Mucosa of gallbladder (tissue), 1 donor: ENCODE measurements around the gene CSPG4. TPM values are rescaled to one million over a fixed set of nuclear protein-coding genes. Genes with fewer than 3 reads are reported as not detected.

Source experiments
- DNase-seq: peaks from one replicate; pipeline ENCODE4 v3.0.0-alpha.2; 2020; ENCODE audit warnings: low spot score
- total RNA-seq: library from RNA; stranded (reverse); gene quantifications from one replicate; pipeline ENCODE4 v1.2.1, GENCODE V29; 2021
- donor health status: DM: no; HTN: no; CAD: no.

CSPG4 gene
- total RNA-seq, 1 donor from 2014 or later, result 20.5 TPM

DNA sequence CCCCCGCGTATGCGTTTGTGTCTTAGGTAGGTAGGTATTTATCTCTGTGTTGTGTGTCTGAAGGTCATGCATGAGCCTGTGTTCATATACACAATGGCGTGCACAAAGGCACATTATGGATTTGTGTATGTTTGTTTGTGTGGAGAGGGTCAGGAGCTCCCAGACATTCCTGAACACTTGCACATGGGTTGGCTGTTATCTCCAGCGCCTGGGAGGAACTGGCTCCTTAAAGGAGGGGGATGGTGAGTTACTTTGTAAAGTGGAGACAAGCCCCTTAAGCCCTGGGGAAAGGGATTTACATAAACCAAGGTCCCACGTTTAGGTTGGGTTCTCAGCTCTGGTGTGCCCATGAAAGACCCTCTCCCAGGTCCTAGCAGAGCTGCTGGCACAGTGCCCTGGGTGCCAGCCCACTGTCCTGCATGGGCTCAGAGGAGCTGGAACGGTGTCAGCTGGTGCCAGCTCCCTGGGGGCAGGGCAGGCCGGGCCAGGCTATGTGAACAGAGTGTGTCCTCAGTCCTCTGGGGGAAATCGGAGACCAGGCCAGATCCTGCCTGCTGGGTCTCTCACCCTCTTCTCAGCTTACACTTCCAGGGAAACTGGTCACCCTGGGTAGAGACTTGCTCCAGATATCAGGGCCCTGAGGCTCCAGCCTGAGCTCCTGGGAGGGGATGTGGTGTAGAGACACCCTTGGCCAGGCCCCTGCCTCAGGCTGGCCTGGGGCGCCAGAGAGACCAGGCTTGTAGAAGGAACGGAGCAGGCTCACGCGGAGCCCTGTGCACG, 39.8 kb downstream of the CSPG4 start:
- peak; percentile 64 for DNase-seq

DNA sequence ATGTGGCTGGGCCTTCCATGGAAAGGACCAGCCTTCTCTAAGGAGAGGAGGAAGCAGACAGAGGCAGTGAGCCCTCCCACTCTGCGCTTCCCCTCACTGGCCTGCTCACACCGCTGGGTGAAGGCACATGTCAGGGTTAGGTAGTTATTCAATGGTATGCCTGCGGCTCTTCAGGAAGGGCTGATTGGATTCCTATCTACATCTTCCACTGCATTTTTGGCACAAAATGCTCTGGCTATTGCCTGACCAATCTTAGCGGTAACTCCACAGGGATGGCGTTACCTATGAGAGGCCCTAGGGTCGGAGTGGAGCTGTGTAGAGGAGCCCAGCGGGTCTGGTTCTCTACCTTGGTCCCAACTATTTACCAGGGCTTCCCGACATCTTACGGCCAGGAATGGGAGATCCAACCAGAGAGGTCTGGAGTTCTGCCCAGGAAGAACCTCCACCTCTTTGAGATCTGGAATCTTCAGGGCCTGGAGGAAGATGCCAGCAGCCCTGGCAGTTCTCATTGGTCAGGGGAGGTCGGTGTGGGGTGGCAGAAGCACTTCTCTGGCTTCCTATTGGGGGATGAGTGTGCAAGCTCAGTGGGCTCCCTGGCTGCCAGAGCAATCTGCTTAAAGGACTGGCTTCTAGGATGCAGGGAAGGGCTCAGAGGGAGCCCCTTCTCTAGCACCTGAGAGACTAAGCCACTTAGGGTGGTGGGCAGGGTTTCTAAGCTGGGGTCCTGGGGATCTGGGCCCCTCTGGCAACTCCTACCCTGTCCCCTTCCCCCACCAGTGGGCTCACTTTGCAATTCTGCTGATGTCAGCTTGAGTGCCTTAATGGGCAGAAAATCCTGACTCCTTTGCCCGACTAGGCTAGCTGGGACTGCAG, 40.7 kb downstream of the CSPG4 start:
- no peak for DNase-seq

DNA sequence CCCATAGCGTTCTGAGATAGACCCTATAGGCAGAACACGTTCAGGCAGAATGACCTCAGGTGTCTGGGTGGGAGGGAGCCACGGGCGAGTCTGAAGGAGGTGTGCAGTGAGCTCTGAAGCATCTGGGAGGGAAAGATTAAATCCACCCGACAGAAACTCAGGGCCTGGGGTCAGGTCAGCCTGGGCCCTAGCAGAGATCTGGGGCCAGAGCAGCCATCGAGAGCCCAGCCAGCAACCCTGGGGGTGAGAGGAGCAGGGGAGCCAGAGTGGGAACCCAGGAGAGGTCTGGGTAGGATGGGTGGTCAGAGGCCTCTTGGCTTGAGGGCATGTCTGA, 42.8 kb downstream of the CSPG4 start:
- no peak for DNase-seq

DNA sequence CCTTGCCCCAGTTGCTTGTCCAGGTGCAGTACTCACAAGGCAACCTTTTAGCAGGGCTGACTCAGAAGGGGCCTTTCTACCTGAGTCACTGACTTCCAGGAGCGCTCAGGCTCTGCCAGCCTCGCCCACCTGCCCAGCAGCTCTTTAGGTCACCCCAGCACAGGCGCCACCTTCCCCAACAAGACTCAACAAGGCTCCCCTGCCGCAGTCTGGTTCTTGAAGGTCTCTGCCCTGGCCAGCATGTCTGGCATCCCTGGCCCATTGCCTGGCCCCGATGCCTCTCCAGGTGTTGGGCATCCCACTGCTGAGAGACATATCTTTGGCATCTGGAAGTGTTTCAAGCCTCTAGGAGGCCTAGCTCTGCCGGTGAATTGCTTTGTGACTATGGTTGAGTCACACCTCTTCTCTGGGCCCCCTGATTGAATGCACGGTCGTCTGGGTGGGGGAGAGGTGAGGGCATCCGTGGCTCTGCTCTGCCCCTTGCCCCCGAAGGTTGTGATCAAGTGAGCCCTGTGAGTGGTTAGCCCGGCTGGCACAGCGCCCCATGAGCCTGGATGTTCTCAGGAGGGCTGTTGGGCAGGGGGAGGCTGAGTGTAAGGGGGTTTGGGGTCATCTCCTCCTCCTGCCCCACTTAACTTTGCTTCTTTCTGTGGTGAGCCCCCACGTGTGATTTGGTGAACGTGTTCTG, 43.3 kb downstream of the CSPG4 start:
- DNase-seq, result no peak

DNA sequence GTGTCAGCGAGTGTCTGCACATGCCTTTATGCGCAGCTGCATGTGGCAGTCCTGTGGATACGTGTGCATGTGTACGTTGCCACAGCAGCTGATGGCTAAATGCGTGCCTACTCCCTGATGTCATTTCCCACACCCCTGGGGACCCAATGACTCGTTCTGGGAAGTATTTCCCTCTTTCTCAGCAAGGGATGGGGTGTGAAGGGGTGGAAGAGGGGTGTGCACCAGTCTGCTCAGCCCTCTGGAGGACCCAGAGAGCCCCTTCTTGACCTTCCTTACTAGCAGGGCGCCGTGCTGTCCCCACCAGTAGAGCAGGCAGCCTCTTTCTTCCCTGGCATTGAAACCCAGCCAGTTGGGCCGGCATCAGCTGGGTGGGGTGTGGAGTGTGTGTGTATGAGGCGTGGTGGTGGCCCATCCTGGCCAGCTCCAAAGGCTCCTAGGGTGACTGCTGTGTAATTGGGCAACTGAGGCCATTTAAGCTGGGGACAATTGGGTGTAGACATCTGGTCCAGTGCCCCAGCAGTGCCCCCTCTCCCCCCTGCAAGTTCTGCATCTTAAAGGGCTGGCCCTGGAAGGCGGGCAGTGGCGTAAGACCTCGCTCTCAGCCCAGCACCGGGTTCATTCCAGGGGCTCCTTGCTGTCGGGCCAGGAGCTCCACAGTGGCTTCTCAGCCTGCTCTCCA, 45.7 kb downstream of the CSPG4 start:
- peak; percentile 83 for DNase-seq

DNA sequence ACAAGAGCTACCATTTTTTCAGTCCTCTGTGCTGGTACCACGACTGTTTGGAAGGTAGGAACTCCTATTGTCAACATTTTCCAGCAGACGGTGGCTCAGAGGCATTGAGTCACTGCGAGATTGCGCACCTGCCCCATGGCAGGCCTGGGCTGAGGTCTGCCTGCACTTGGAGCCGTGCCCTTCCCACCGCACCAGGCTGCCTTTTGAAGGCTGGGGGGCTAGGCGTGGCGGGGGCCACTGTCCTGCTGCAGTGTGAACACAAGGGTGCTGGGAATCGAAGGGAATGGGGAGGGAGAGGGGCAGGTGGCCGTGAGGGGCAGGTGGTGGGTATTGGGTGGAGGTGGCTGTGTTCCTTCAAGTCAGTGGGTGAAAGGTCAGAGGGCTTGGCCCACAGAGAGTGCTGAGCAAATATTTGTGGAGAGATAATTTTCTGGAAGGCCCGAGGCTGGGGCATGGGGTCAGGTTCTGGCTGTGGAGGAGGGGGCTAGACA, 48.7 kb downstream of the CSPG4 start:
- no peak for DNase-seq

DNA sequence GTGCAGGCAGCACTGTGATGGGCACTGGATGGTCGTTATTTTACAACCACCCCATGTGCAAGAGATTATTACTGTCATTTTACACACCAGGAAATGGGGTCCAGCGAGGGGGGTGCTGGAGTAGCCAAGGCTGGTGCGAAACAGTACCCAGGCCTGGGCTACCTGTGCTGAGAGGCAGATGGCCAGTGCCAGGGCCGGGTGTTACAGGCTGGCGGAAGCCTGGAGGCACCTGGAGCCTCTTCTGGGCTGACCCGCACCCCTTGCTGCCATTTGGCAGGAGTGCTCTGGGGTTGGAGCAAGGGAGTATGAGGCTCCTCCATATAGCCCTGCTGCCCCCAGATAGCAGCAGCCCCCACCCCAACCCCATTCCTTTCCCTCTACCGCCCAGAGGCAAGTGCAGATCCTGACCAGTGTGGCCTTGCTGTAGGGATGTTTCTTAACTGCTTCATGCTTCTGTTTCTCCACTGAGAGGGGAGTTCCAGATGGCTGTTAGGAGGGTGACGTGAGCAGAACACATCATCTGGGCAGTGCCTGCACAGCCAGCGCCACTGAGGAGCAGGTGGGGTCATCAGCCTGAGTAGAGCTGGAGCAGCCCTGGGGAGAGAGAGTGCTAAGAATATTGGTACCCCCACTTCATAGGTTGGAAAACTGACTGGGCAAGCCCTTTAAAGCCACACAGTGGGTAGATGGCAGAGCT, 49.7 kb downstream of the CSPG4 start:
- DNase-seq, result no peak

DNA sequence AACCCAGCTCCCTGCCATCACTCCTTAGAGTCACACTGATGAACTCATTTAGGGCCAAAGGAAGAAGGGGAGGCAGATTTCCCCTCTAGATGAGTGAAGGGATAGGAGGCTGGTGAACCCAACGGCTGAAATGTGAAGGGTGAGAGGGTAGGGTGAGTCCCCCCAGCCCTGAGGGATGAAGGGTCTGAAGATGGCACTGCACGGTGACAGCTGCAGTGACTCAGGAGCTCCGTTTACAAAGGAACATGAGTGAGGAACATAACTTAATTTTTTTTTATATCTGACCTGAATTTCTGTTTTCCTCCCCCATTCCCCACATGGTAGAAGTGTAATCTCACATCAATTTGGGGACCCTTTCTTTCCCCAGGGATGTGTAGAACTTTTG, 50.9 kb downstream of the CSPG4 start:
- no peak for DNase-seq

DNA sequence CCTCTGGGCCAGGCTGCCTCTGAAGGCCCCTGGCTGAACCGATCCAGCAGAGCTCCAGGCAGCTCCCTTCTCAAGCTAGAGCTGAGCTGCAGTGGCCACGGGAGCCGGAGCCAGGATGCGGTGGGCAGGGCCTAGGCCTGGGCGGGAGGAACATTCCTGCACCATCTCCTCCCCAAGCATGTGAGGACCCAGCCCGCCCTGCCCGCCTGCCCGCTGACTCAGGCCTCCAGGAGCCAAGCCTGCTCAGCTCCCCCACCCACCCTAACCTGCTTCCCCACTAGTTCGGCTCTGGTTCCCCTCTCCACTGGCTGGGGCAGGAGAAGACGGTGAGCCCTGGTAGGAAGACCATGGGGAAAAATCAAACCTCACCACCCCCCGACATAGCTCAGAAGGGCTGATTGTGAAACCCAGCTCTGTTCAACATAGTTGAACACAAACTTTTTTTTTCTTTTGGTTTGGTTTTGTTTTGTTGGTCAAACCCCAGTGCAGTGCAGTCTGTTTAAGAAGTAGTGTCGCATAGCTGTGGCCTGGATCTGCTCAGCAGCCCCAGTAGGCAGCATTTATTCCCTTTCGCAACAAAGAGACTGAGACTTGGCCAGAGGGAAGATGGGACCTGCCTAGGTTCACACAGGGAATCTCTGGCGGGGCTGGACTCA, 51.4 kb downstream of the CSPG4 start:
- peak; percentile 91 for DNase-seq

DNA sequence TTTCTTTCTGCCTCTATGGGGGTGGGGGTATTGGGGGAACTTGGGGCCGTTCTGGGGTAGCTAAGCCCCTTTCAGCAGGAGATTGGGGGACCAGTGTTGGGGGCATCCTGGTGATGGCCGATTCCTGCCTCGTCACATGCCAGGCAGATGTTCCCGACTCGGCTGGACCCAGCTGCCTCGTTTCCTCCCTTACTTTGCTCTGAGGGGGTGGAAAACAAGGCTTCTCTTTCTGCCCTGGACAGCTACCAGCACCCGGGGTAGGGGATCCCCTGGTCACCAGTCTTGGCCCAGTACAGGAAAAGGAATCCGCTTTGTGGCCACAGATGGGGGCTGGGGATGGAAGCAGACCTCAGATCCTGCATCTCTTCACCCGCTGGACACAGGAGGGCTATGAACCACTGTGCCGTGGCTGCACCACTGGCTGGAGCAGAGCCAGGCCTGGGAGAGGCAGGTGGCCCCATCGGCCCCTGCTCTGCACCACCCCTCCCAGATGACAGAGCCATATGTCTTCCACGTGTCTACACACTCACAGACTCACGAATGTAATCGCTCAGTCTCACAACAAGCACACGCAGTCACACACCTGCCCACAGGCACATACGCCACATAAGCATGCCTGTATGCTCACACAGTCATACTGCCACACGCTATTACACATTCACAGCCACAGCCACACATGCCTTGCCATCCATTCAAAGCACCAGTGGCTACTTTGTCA, 52.6 kb downstream of the CSPG4 start:
- no peak for DNase-seq

DNA sequence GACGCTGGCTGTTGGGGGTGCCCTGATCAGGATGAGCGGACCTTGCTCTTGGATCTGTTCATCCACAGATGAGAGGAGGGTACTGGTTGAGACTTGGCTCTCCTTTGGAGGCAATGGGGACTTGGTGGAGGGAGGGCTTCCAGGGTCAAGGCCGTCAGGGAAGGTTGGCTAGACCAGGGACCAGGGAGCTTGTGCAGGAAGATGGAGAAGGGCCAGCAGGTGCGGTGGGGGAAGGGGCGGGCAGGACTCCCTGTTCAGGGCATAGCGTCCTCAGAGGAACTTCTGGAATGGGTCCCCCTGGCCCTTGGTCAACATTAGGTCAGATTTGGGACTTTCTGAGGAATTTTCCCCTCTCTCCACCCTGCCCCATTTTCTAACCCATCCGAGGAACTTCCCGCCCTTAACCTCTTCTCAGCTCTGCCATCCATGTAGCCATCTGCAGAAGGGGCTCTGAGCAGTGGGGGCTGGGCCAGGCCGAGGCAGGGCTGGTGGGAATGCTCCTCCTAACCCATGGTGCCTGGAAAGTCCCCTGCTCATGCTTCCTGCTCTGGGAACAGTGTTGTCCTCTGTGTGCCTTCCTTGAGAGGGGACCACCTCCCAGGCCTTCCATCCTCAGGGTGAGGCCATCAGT, 53.4 kb downstream of the CSPG4 start:
- no peak for DNase-seq

DNA sequence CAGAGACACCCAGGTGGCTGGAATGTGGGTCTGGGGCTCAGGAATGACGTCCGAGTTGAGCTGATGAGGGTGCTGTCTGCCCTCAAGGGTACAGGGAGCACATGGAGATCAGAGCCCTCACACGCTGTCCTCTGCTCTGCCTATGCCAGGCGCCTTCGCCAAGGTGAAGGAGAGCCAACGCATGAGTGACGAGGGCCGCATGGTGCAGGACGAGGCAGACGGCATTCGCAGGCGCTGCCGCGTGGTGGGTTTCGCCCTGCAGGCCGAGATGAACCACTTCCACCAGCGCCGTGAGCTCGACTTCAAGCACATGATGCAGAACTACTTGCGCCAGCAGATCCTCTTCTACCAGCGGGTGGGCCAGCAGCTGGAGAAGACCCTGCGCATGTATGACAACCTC, 55.8 kb downstream of the CSPG4 start:
- DNase-seq, result no peak

DNA sequence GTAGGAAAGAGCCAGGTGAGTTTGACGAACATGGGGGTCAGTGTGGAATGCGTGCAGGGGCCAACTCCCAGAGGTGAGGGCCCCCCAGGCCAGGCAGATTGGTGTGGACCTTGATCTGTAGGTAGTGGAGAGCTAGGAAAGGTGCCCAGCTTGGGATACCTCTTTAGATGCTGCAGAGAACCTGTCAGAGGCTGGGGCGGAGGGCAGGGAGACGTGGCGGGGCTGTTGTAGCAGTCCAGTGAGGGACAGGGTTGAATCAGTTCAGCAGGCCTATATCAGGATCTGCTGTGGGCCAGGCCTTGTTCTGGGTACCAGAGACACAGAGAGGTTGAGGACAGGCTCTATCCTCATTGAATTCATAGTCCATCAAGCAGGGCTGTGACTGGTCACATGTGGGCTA, 56.3 kb downstream of the CSPG4 start:
- no peak for DNase-seq

DNA sequence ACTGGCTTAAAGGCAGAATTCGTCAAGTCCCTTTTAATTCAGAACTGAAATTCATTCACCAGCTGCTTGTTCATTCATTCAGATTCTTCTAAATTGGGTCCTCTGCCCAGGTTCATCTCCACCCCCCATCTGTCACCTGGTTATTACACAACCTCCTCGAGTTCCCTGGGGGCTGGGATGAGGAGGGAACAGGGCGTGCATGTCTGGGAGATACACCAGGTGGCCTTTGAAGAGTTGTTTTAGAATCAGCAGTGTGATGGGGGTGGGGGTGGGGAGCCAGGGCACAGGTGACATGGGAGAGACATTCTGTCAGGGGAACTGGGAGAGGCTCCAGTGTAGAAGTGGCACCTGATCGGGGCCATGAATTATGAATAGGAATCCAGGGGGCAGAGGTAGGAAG, 56.7 kb downstream of the CSPG4 start:
- no peak for DNase-seq

DNA sequence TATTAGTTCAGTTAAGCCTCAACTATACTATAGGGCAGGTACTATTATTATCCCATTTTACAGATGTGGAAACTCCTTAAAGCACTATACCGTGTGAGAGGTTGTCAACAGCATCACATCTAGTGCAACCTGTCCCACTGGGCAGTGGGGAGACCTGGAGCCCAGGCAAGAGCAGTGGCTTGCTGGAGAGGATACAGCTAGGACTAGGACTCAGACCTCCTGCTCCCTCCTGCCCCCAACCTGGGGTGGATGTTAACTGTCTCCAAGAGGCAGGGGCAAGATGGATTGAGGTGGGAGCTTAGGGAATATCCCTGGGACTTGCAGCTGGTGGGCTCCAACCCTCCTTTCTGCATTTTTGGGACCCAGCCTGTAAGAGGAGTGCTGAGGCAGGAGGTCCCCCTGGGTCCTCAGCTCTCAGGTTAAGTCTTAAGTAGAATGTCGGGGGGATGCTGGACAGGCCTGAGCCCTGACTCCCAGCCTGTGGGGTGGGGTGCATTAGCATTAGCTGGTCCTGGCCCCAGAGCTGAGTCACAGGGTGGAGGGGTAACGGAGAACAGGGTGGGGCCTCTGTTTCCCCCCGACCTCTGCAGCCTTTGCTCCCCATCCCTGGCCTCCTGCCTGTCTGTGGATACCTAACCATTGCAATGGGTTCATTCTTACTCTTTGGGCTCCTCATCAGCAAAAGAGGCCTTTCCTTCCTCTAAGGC, 58.3 kb downstream of the CSPG4 start:
- no peak for DNase-seq

DNA sequence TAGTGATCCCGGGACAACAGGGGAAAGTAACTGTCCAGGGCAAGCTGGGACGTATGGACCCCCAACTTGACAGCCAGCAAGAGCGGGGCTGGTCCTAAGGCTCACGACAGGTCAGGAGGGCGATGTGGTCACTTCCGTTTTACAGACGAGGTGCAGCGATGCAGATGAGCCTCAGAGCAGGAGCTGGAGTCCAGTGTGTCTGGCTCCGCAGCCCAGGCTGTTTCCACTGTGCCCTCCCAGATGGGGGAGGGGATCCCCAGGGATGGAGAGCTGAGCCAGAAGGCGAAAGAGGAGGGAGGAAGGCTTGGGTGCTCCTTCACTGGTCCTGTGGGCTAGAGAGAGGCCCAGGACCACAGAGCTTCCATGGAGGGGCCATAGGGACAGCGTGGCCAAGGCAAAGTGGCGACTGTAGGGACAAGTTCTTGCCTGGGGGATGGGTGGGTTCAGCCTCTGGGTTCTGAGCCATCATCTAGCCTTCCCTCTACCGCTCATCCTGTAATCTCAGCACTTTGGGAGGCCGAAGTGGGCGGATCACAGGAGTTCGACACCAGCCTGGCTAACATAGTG, 59.2 kb downstream of the CSPG4 start:
- no peak for DNase-seq

DNA sequence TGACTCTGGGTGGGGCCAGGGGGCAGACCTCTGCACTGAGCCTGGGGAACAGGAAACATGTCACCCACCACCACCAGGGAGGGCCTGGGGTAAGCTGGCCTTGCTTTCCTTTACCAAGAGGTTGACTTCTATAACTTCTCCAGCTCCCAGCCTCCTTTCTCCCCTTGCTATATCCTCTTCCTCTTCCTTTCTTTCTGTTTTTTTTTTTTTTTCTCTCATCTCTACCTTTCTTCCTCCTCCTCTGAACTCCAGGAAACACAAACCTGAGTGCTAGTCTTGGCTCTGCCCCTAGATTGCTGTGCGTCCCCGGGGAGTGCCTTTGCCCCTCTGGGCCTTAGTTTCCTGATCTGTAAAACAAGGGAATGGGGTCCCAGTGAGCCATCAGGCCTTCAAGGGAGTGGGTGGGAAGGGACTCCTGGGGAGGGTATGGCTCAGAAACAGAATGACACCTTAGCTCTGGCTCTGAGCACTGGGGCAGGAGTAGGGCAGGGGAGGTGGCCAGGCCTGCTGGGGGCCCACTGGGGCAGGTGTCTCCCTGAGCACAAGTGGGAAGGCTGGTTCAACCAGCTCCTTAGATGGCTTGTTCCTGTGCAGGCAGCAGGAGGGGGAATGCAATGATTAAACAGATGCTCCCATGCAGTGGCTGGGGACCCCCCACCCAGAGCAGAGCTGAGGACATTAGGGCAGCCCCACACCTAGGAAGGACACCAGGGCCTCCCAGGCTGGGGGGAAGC, 60.7 kb downstream of the CSPG4 start:
- no peak for DNase-seq
